ENCODE results near the gene GJA3. TPM values are rescaled to one million over a fixed set of nuclear protein-coding genes. Genes with fewer than 3 reads are reported as not detected.

The GJA3 gene
- total RNA-seq, 3 donors from 2014 or later: 0.29 TPM; not detected in 2

DNA sequence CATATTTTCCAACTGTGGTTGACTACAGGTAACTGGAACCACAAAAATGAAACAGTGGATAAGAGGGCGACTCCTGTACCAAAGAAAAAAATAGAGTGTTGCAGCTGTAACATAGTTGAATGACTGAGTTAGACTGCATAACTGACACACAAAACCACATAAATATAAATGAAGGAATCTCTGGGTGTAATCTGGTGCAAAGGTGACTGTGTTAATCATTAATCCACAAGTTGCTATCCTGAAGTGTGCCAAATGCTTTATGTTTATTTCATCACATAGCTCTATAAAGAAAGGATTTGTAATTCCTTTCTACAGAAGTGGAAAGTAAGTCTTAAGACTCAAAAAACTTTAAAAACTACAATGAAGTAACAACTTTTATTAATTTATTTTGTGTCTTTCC lies 37.9 kb upstream of the GJA3 start:
- H3K27me3 ChIP-seq: peaks cover 0 to 28% of the 10 kb centered on the region in 2 donors
- TF ChIP-seq, protein P1, sequence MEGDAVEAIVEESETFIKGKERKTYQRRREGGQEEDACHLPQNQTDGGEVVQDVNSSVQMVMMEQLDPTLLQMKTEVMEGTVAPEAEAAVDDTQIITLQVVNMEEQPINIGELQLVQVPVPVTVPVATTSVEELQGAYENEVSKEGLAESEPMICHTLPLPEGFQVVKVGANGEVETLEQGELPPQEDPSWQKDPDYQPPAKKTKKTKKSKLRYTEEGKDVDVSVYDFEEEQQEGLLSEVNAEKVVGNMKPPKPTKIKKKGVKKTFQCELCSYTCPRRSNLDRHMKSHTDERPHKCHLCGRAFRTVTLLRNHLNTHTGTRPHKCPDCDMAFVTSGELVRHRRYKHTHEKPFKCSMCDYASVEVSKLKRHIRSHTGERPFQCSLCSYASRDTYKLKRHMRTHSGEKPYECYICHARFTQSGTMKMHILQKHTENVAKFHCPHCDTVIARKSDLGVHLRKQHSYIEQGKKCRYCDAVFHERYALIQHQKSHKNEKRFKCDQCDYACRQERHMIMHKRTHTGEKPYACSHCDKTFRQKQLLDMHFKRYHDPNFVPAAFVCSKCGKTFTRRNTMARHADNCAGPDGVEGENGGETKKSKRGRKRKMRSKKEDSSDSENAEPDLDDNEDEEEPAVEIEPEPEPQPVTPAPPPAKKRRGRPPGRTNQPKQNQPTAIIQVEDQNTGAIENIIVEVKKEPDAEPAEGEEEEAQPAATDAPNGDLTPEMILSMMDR (IDR thresholded peaks at IDR 0.05): no peak
- TF ChIP-seq POLR2AphosphoS5 (IDR thresholded peaks at IDR 0.05) (no peak), POLR2A (IDR thresholded peaks at IDR 0.05) (no peak)
- no peak overlapping the region for H3K27ac ChIP-seq
- intact Hi-C loops (cut with DNase I; ENCODE audit: low total_unique reads): no loop called here
- DNase-seq (ENCODE audit: low spot score in 2 of 2): no peak
- no peaks in the 10 kb centered on the region for H3K36me3 ChIP-seq
- no peak overlapping the region for H3K4me3 ChIP-seq
- H3K9me3 ChIP-seq: no peaks in the 10 kb centered on the region
- H3K4me1 ChIP-seq: no peaks in the 10 kb centered on the region

DNA sequence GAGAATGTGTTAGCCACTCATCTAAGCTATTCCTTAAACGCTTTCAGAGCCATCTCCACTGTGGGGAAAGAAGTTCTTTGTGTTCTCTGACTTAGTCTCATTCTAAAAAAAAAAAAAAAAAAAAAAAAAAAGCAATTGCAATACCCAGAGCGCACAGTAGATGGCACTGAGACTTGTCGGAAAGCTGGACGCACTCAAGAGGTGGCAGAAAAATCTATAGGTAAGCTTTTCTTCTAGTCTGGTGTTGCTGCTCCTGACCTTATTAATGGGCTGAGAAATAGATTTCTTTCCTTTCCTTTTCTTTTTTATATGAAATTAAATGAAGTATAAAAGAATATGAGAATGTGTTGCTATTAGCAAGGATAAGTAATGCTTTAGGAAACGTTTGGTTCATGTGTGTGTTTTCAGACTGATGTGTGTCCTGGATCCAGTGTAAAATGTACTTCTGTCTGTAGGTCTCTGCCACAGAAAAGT lies 36.5 kb upstream of the GJA3 start:
- no peak for DNase-seq (ENCODE audit: low spot score in 2 of 2)
- Histone ChIP-seq H3K4me1 (peaks cover 9% of the 10 kb centered on the region in 2 donors), H3K27ac (no peak overlapping the region), H3K9me3 (no peaks in the 10 kb centered on the region), H3K27me3 (peaks cover 9 to 39% of the 10 kb centered on the region in 2 donors), H3K4me3 (no peak overlapping the region), H3K36me3 (no peaks in the 10 kb centered on the region)
- no peak for TF ChIP-seq POLR2AphosphoS5 (IDR thresholded peaks at IDR 0.05)
- TF ChIP-seq, protein P1 (IDR thresholded peaks at IDR 0.05): peak in 2 of 3 donors; percentile 26 to 59
- no peak for TF ChIP-seq POLR2A (IDR thresholded peaks at IDR 0.05)
- intact Hi-C loops (cut with DNase I; ENCODE audit: low total_unique reads): no loop called here

DNA sequence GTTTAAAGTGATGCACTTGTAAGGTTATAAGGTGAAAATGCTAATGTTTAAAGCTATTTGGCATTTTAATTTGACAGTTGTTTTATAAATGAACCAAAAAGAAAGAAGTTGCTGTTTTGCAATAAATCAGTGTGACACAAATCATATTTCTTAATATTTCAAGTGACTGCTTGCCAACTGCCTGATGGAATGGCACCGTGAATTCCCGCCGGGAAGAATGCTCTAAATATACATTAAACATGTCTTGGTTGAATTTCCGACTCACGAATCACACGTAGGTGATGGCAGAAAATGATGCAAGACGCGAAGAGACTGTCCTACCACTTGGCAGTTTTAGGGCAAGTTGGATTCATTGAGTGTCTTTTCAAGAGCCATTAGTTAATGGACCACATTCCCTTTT lies 34.9 kb upstream of the GJA3 start:
- H3K27me3 ChIP-seq: peaks cover 9 to 55% of the 10 kb centered on the region in 2 donors
- intact Hi-C loops (cut with DNase I; ENCODE audit: low total_unique reads): no loop called here
- no peaks in the 10 kb centered on the region for H3K9me3 ChIP-seq
- H3K4me3 ChIP-seq: no peak overlapping the region
- no peak for DNase-seq (ENCODE audit: low spot score in 2 of 2)
- H3K36me3 ChIP-seq: no peaks in the 10 kb centered on the region
- peaks cover 9 to 10% of the 10 kb centered on the region in 2 donors for H3K4me1 ChIP-seq
- TF ChIP-seq, protein P1 (IDR thresholded peaks at IDR 0.05): no peak
- no peak for TF ChIP-seq POLR2A (IDR thresholded peaks at IDR 0.05)
- no peak for TF ChIP-seq POLR2AphosphoS5 (IDR thresholded peaks at IDR 0.05)
- H3K27ac ChIP-seq: no peak overlapping the region

DNA sequence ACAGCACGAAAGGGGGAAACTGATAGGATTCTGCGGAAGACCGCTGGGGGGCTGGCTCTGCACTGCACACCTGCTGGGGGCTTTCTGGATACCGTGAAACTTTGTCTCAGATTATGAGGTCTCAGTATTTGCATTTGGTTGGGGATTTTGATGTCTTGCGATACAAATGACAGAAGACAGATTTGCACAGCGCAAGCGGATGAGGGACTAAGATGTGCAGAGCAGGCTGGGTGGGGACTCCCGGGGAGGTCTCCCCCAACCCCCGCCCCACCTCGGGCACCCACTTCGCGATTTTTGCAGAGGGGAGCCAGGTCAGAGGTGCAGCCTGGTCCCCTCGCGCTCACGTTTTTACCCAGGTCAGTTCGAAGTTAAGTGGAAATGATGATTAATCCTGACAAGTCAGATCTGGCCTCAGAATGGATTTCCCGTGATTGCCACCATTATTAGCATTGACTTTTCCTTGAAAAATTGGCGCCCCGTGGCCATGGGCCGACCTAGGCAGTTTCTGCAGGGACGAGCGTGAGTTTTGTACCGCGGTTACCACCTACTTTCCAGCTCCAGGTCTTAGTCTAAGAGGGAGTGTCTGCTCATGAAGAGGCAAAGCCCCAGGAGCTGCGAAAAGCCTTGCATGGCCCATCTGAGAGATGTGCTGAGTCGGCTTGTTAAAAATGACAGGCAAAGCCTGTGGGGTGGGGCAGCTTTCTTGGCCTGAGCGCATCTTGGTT lies 33.2 kb upstream of the GJA3 start:
- Histone ChIP-seq H3K27me3 (peaks cover 9 to 56% of the 10 kb centered on the region in 2 donors), H3K36me3 (no peaks in the 10 kb centered on the region), H3K27ac (no peak overlapping the region), H3K4me3 (peak overlapping the region in 1 of 3 donors; percentile 73), H3K4me1 (peaks cover 9 to 10% of the 10 kb centered on the region in 2 donors), H3K9me3 (no peaks in the 10 kb centered on the region)
- intact Hi-C loops (cut with DNase I; ENCODE audit: low total_unique reads): no loop called here
- no peak for DNase-seq (ENCODE audit: low spot score in 2 of 2)
- TF ChIP-seq POLR2AphosphoS5 (IDR thresholded peaks at IDR 0.05): no peak
- no peak for TF ChIP-seq POLR2A (IDR thresholded peaks at IDR 0.05)
- TF ChIP-seq, protein P1 (IDR thresholded peaks at IDR 0.05): no peak

DNA sequence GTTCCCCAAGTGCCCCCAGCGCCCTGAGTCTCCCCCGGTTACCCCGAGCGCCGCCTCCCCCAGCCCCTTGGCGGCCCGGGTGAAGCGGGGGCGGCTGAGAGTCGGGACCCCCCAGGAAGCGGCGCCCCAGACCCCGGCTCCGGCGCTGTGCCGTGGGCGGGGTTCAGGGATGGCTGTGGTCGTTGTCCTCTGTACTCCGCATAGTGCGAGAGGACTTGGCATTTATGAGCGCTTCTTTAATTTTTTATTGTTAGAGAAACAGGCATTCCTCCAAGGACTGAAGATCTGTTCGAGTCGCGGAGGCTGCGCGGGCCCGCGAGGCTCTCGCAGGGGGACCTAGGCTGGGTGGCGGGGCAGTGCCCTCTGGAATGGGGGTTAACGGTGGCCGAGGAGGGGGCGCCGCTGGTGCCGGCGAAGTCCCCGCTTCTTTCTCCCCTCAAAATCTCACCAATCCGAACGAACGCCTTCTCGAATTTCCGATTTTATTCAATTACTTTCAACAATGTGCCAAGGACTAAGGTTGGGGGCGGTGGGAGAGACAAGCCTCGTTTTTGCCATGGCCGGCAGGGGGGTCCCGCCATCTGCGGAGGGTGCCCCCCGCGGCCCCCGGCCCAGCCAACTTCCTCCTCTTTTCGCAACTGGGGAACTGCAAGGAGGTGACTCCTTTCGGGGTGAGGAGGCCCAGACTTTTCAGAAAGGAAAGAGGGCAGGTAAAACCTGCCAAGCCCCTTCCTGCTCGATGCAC lies 32.5 kb upstream of the GJA3 start:
- DNase-seq (ENCODE audit: low spot score in 2 of 2): no peak
- TF ChIP-seq POLR2A (IDR thresholded peaks at IDR 0.05) (no peak), POLR2AphosphoS5 (IDR thresholded peaks at IDR 0.05) (no peak)
- TF ChIP-seq, protein P1 (IDR thresholded peaks at IDR 0.05): no peak
- no peaks in the 10 kb centered on the region for H3K9me3 ChIP-seq
- intact Hi-C loops (cut with DNase I; ENCODE audit: low total_unique reads): no loop called here
- peaks cover 9 to 56% of the 10 kb centered on the region in 2 donors for H3K27me3 ChIP-seq
- H3K27ac ChIP-seq: no peak overlapping the region
- peak overlapping the region; percentile 50 to 73 (median 53) for H3K4me3 ChIP-seq
- H3K4me1 ChIP-seq: peaks cover 9 to 10% of the 10 kb centered on the region in 2 donors
- H3K36me3 ChIP-seq: no peaks in the 10 kb centered on the region
